Calu3 (cell line): Measurements from ENCODE around the gene C15orf62. TPM values are rescaled to one million over a fixed set of nuclear protein-coding genes. Genes with fewer than 3 reads are reported as not detected.

ENCODE experiments used
- BruUV-seq: library from RNA; stranded (reverse); fragments of 400-500 nt; replicated peaks from 2 replicates; lab custom pipeline; 2021; lab: Mats Ljungman, UMichigan
- CTCF ChIA-PET: fragments of 300-600 bp; sonication (Branson Sonifier 250); formaldehyde crosslinking; loops from one replicate; lab custom pipeline; 2022; ENCODE audit warnings: antibody characterized with exemption; lab: Charles Lee
- DNase-seq: peaks from one replicate; pipeline ENCODE4 v3.0.0; 2022
- H3K27ac Mint-ChIP-seq: one replicate; pipeline ENCODE4 v1.8.0; 2022; ENCODE audit warnings: mixed read lengths; ENCODE audit not compliant: unreplicated experiment
- H3K27me3 Mint-ChIP-seq: one replicate; pipeline ENCODE4 v1.8.0; 2022; ENCODE audit warnings: mixed read lengths; ENCODE audit not compliant: unreplicated experiment
- H3K36me3 Mint-ChIP-seq: one replicate; pipeline ENCODE4 v1.8.0; 2022; ENCODE audit warnings: mild to moderate bottlenecking, moderate library complexity, mixed read lengths; ENCODE audit not compliant: insufficient read depth, unreplicated experiment
- H3K4me1 Mint-ChIP-seq: one replicate; pipeline ENCODE4 v1.8.0; 2022; ENCODE audit warnings: mild to moderate bottlenecking, low read depth, mixed read lengths; ENCODE audit not compliant: unreplicated experiment
- H3K4me3 Mint-ChIP-seq: one replicate; pipeline ENCODE4 v1.8.0; 2022; ENCODE audit warnings: mild to moderate bottlenecking, low read depth, moderate library complexity, mixed read lengths; ENCODE audit not compliant: unreplicated experiment
- H3K9me3 Mint-ChIP-seq: one replicate; pipeline ENCODE4 v1.8.0; 2022; ENCODE audit warnings: low read depth, mixed read lengths; ENCODE audit not compliant: unreplicated experiment
- intact Hi-C: fragments of 100-400 bp; cut with micrococcal nuclease; formaldehyde crosslinking; loops from one replicate; pipeline ENCODE4 v1.10.0; 2022; ENCODE audit not compliant: unreplicated experiment
- total RNA-seq: library from RNA; stranded (reverse); gene quantifications from 2 replicates; pipeline ENCODE4 v1.2.3, GENCODE V29; 2022
- TF ChIP-seq, protein P1 (sequence below): fragments of 200-600 bp; IDR thresholded peaks from one replicate; pipeline ENCODE4 v1.8.0; 2022; ENCODE audit warnings: antibody characterized with exemption; ENCODE audit not compliant: unreplicated experiment

Gene C15orf62
- total RNA-seq, 1 experiment from 2014 or later: 0.64 TPM

DNA sequence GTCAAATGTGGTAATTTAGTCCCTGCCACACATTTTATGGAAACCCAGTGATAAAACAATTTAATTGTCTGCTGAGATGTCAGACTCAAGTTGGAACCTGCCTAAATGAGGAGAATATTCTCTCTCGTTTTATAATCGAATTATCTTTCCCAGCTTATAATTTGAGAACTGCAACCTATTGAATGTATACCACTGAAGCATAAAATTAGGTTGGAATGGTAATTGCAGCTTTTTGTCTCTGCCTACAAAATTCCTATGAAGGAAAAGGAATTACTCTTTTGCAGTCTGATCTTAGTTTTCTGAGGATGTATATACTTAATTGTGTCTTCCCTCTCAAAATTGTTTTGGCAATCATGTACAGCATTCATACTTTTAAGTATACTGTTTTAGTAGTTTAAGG is 45.9 kb upstream of the C15orf62 start:
- BruUV-seq: no TSS peak
- no peak for DNase-seq
- H3K36me3 Mint-ChIP-seq: no peaks in the 10 kb centered on the region
- no peak overlapping the region for H3K4me3 Mint-ChIP-seq
- H3K9me3 Mint-ChIP-seq: no peaks in the 10 kb centered on the region
- no peaks in the 10 kb centered on the region for H3K27me3 Mint-ChIP-seq
- no peaks in the 10 kb centered on the region for H3K4me1 Mint-ChIP-seq
- H3K27ac Mint-ChIP-seq: no peak overlapping the region
- CTCF ChIA-PET: interaction anchor here (0.7 kb wide), 1 partner anchor 12 kb away, joined by 4 read pairs; no protein-coding TSS in a partner anchor
- intact Hi-C loops: no loop called here
- TF ChIP-seq, protein P1, sequence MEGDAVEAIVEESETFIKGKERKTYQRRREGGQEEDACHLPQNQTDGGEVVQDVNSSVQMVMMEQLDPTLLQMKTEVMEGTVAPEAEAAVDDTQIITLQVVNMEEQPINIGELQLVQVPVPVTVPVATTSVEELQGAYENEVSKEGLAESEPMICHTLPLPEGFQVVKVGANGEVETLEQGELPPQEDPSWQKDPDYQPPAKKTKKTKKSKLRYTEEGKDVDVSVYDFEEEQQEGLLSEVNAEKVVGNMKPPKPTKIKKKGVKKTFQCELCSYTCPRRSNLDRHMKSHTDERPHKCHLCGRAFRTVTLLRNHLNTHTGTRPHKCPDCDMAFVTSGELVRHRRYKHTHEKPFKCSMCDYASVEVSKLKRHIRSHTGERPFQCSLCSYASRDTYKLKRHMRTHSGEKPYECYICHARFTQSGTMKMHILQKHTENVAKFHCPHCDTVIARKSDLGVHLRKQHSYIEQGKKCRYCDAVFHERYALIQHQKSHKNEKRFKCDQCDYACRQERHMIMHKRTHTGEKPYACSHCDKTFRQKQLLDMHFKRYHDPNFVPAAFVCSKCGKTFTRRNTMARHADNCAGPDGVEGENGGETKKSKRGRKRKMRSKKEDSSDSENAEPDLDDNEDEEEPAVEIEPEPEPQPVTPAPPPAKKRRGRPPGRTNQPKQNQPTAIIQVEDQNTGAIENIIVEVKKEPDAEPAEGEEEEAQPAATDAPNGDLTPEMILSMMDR: no peak

DNA sequence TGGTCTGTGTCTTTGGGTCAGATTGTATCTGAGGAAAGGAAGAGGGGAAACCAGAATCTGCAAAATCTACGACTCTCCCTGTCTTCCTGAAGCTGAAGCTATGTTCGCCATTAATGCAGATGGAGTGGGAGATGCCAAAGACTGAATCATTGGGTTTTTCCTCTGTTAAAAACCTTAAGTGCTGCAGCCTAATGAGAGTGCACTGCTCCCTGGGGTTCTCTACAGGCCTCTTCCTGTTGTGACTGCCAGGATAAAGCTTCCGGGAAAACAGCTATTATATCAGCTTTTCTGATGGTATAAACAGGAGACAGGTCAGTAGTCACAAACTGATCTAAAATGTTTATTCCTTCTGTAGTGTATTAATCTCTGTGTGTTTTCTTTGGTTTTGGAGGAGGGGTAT is 38.7 kb upstream of the C15orf62 start:
- no peaks in the 10 kb centered on the region for H3K4me1 Mint-ChIP-seq
- no peak overlapping the region for H3K4me3 Mint-ChIP-seq
- no peaks in the 10 kb centered on the region for H3K9me3 Mint-ChIP-seq
- CTCF ChIA-PET: no interaction called here
- peaks cover 10% of the 10 kb centered on the region for H3K36me3 Mint-ChIP-seq
- TF ChIP-seq, protein P1: no peak
- no TSS peak for BruUV-seq
- H3K27ac Mint-ChIP-seq: no peak overlapping the region
- H3K27me3 Mint-ChIP-seq: no peaks in the 10 kb centered on the region
- DNase-seq: no peak
- intact Hi-C loops: no loop called here

DNA sequence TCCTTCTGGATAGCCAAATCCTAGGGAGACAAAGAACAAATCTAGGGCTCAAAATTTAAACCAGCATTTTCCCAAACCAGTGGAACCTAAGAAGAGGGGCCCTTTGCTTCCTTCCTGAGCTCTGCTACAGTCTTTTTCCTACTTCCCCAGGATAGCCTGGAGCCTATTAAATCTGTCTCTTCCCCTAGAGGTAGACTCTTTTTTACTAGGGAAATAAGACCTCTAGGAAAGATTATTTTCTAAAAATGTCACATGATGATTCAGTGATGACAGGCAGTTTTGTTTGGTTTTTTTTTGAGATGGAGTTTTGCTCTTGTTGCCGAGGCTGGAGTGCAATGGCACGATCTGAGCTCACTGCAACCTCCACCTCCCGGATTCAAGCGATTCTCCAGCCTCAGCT is 33.2 kb upstream of the C15orf62 start:
- no peak for DNase-seq
- Mint-ChIP-seq H3K27me3 (no peaks in the 10 kb centered on the region), H3K4me3 (no peak overlapping the region), H3K9me3 (no peaks in the 10 kb centered on the region), H3K36me3 (peaks cover 10% of the 10 kb centered on the region), H3K4me1 (no peaks in the 10 kb centered on the region), H3K27ac (no peak overlapping the region)
- TF ChIP-seq, protein P1: no peak
- intact Hi-C loops: no loop called here
- CTCF ChIA-PET: no interaction called here
- no TSS peak for BruUV-seq

DNA sequence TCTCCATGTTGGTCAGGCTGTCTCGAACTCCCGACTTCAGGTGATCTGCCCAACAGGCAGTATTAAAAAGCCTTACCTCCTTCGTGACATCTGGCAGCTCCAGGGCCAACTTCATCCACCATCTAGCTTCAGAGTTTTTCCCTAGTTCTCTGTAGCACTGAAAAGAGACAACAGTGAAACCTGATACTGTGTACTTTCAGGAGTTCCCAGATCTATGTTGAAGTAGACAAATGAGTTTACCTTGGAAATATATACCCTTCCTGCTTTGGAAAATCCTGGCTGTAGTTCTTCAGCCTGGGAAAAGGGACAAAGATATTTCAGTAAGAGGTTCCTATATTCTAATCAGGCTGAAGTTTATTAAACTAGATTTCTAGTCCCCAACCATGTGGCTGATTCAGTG is 32.7 kb upstream of the C15orf62 start:
- no peaks in the 10 kb centered on the region for H3K9me3 Mint-ChIP-seq
- no peak overlapping the region for H3K27ac Mint-ChIP-seq
- no peak for DNase-seq
- H3K4me3 Mint-ChIP-seq: no peak overlapping the region
- CTCF ChIA-PET: no interaction called here
- no peaks in the 10 kb centered on the region for H3K4me1 Mint-ChIP-seq
- peaks cover 10% of the 10 kb centered on the region for H3K36me3 Mint-ChIP-seq
- H3K27me3 Mint-ChIP-seq: no peaks in the 10 kb centered on the region
- no TSS peak for BruUV-seq
- TF ChIP-seq, protein P1: no peak
- intact Hi-C loops: no loop called here
